NB4 (cell line): ENCODE results near the gene MIA3.

ENCODE experiments used
- CTCF ChIP-seq: IDR thresholded peaks from one replicate; pipeline ENCODE4 v1.5.1; 2012; ENCODE audit warnings: low read depth, low read length
- MAX ChIP-seq: IDR thresholded peaks from 2 replicates; pipeline ENCODE4 v1.6.1; 2011; ENCODE audit warnings: low read depth, low read length
- MYC ChIP-seq: IDR thresholded peaks from 2 replicates; pipeline ENCODE4 v1.6.1; 2011; ENCODE audit warnings: low read depth, low read length
- POLR2A ChIP-seq: IDR thresholded peaks from 2 replicates; pipeline ENCODE4 v1.6.1; 2011; ENCODE audit warnings: mild to moderate bottlenecking; ENCODE audit not compliant: insufficient read length; ENCODE audit errors: extremely low read depth

GRCh38 chr1:222570837-222571236 is 47.1 kb upstream of the MIA3 start:
- no peak for TF ChIP-seq CTCF
- no peak for TF ChIP-seq POLR2A
- TF ChIP-seq MYC = no peak
- no peak for TF ChIP-seq MAX
